T-helper 2 cell treated with Interferon-gamma antibody and Interleukin-4, amounts not matched to agents 100 ng/mL and 5 ng/mL, for 36 hours (primary cell): Measurements from ENCODE around the gene CELF1. TPM values are rescaled to one million over a fixed set of nuclear protein-coding genes. Genes with fewer than 3 reads are reported as not detected.

Experiments used
- intact Hi-C: fragments of 100-400 bp; cut with micrococcal nuclease; formaldehyde crosslinking; loops from one replicate; pipeline ENCODE4 v1.15.1; 2023
- total RNA-seq: library from RNA; stranded (reverse); gene quantifications from 2 replicates; pipeline ENCODE4 v1.2.3, GENCODE V29; 2022

The CELF1 gene
- total RNA-seq, 1 donor from 2014 or later = 115 TPM

GRCh38 chr11:47451436-47451835, 101.5 kb downstream of the CELF1 start:
- intact Hi-C loops = no loop called here

- intact Hi-C loops = no loop called here
Observed at GRCh38 chr11:47449541-47449940, 103.4 kb downstream of the CELF1 start.

GRCh38 chr11:47448566-47449427, 104.1 kb downstream of the CELF1 start, which contains the start of gene RAPSN:
Gene RAPSN (minus strand): TSS chr11:47449136. CDS start chr11:47448964, 172 bp downstream.
- intact Hi-C loops = no loop called here

GRCh38 chr11:47447906-47448305, 105.0 kb downstream of the CELF1 start:
- intact Hi-C loops = no loop called here

GRCh38 chr11:47446833-47447232, 106.1 kb downstream of the CELF1 start:
- intact Hi-C loops = no loop called here

- intact Hi-C loops = no loop called here
Observed at GRCh38 chr11:47445840-47446239, 107.1 kb downstream of the CELF1 start.

- intact Hi-C loops = no loop called here
Observed at GRCh38 chr11:47443817-47444216, 109.1 kb downstream of the CELF1 start.

- intact Hi-C loops = no loop called here
Observed at GRCh38 chr11:47443028-47443700, 109.8 kb downstream of the CELF1 start.

GRCh38 chr11:47442514-47442913, 110.4 kb downstream of the CELF1 start:
- intact Hi-C loops = no loop called here

- intact Hi-C loops = no loop called here
Observed at GRCh38 chr11:47441421-47441820, 111.5 kb downstream of the CELF1 start.

GRCh38 chr11:47440054-47440476, 112.9 kb downstream of the CELF1 start:
- intact Hi-C loops = no loop called here

- intact Hi-C loops = no loop called here
Observed at GRCh38 chr11:47438721-47439120, 114.2 kb downstream of the CELF1 start.

GRCh38 chr11:47437746-47438418, 115.0 kb downstream of the CELF1 start:
- intact Hi-C loops = no loop called here

GRCh38 chr11:47437218-47437745, 115.7 kb downstream of the CELF1 start:
- intact Hi-C loops = no loop called here

- intact Hi-C loops = no loop called here
Observed at GRCh38 chr11:47436726-47437125, 116.2 kb downstream of the CELF1 start.

- intact Hi-C loops = no loop called here
Observed at GRCh38 chr11:47435687-47436086, 117.2 kb downstream of the CELF1 start.

- intact Hi-C loops = no loop called here
Observed at GRCh38 chr11:47434011-47434786, 118.7 kb downstream of the CELF1 start.

- intact Hi-C loops = no loop called here
Observed at GRCh38 chr11:47433157-47433556, 119.8 kb downstream of the CELF1 start.

GRCh38 chr11:47431356-47432083, 121.4 kb downstream of the CELF1 start:
- intact Hi-C loops = no loop called here

- intact Hi-C loops = no loop called here
Observed at GRCh38 chr11:47430524-47430923, 122.4 kb downstream of the CELF1 start.
